HG03064 (cell line): Measurements from ENCODE around the gene PPP6R3.

Experiments
- ATAC-seq: cut with Tn5 transposase; IDR thresholded peaks from one replicate; pipeline ENCODE4 v1.9.1; 2021; ENCODE audit warnings: low read depth; ENCODE audit not compliant: unreplicated experiment

PPP6R3 gene

DNA sequence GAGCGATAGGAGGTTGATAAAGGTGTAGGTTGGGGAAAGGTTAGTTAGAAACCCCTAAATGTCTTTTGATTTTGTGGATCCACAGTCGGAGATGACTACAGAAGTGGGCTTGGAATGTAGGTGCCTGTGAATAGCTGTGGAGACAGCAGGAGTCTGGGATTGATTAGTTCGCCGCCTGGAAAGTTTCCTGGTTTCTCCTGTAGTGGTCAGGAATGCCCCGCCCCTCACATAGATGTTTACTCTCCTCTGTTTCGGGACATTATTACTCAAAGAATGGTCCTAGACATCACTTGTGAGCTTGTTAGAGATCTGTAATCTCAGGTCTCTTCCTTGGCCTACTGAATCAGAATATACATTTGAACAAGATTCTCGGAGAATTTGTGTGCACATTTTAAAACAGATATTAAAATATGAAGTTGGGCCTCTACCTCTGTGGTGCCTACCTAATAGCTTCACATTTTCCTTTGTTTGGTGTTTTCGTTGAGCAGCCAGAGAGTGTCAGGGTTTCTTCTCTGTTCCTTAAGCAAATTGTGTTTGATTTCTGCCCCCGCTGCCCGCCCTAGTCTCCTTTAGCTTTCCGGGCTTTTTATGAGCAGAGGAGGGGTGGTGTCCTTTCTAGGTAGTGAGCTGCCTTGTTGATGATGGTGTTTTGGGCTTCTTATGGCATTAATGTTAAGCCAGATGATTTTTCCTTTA lies 89.4 kb downstream of the PPP6R3 start:
- ATAC-seq: no peak

DNA sequence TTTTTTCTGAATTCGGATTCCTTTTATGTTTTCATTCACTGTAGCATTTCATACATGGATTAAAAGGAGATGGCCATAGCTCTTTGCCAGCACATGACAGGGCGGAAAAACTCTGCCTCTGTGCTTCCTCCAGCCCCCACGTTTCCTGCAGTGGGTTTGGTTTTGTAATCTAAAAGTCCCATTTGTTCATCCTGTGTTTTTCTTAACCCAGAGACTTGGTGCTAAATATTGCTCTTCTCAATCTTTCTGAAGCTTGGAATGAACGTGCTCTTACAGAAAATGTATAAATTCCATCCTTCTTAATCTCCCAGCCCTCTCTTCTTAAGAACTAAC lies 89.9 kb downstream of the PPP6R3 start:
- ATAC-seq: no peak

DNA sequence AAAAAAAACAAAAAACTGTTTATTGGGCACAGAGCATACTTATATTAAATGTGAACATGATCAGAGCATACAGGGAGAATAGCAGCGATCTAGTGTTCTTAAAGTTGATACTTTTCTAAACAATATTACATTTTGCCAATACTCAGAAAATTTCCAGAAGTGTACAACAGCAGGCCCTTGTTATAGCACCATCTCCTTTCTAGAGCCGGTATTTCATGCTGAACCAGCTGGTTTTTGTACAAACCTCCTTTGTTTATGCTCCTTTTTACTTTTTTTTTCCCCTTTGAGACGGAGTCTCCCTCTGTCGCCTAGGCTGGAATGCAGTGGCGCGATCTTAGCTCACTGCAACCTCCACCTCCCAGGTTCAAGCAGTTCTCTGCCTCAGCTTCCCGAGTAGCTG lies 90.7 kb downstream of the PPP6R3 start:
- no peak for ATAC-seq

DNA sequence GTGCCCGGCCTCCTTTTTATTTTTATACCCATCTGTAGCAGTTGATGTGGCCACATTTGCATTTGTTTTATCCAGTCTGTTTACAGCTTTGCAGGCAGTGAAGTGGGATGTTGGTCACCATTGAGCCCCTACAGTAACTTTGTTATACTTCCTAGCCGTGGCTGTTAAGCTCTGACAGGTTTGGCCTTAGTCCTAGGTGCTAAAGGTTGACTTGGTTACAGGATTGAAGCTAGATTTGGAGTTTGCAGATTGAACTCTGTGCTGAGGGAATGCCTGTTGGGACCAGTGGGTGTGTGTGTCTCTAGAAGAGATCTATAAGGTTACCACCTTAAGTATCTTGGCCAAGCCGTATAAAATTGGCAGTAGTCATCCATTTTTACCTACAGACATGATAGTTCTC lies 91.2 kb downstream of the PPP6R3 start:
- no peak for ATAC-seq

DNA sequence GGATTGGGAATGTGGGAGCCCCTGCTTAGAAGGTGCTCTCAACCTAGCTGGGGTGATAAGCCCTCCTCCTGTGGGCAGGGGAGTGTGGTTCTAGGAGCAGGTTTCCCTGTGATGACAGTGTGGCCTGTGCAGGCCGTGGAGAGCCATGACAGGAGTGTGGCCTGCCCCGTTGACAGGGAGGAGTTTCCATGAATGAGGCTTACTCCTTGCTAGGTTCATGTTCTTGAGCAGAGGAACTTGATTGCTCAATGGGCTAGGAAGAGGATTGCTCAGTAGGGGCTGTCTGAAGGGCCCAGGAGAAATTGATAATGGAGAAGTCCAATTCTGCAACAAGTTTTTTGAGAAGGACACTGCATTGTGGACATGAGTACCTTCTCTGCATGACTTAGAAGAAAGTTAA lies 92.0 kb downstream of the PPP6R3 start:
- no peak for ATAC-seq

DNA sequence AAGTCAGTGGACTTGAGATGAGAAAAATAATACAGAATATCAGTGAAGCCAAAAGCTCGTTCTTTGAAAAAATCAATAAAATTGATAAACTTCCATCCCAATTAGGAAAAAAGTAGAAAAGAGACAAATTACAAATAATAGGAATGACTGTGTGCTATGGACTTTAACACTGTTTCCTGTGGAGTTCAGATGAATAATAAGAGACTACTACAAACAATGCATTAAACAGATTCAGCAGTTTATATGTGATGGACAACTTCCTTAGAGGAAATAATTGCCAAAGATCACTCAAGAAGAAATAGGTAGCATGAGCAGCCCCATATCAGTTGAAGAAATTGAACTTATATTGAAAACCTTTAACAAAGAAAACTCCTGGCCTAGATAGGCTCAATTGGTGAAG lies 99.7 kb downstream of the PPP6R3 start:
- no peak for ATAC-seq

DNA sequence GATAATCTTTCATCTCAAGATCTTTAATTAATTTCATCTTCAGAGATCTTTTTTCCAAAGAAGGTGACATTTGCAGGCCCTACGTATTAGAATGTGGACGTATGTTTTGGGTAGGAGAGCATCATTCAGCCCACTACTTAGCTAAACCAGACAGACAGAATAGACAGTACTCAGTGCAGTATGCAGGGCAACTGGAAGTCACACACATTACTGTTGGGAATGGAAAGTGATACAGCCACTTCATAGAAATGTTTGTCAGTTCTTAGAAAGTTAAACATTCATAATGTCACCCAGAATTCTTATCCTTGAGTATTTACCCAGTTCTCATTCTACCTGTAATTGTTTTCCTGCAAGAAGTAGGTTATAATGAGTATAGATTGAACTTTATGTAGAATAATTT lies 102.9 kb downstream of the PPP6R3 start:
- no peak for ATAC-seq

DNA sequence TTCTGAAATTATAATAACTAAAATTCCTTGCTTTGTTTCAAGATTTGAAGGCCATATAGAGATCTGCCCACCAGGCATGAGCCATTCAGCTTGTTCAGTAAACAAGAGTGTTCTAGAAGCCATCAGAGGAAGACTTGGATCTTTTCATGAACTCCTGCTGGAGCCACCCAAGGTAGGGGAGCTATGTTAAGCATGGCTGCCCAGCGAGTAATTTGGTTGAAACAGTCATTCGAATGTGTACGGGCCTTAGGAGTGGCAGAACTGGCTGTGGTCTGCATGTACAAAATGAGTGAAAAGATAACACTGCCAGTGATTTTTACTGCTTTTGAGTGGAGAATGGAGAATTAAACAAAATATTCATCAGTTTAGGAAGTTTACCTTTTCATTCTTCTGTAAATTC lies 103.7 kb downstream of the PPP6R3 start:
- no peak for ATAC-seq

DNA sequence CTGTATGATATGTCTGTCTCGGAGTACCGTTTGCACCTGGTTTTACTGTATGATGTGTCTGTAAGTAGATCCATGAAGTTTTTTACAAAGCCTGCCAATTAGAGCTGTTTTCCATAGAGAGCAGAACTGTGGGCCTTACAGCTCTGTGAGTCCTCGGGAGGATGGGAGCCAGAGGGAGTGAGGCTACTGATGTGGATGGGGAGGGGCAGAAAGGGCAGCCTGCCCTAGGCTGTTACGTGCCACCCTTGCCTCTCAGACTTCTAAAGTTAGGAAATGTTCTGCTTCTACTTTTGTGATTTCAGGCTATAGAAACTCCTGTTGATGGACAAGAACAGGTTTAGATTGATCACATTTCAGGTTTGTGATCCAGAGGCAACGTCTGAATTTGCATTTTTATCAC lies 105.2 kb downstream of the PPP6R3 start:
- no peak for ATAC-seq

DNA sequence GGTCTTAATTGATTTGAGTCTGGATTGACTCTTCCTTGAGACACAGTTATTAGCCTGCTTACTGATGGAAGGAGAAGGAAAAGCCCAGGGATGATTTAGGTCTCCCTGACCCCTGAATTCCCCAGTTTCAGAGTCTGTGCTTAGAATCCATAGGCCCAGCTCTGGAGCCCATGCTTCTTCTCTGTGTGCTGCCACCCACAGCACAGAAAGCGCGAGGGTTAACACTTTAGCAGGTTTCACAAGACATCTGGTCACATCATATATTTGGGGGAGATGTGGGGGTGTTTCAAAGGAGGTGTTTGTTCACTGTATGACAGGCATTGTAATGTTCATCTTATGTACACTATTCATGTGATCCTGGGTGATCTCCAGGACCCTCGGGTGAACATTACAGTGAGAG lies 107.0 kb downstream of the PPP6R3 start:
- ATAC-seq: no peak

DNA sequence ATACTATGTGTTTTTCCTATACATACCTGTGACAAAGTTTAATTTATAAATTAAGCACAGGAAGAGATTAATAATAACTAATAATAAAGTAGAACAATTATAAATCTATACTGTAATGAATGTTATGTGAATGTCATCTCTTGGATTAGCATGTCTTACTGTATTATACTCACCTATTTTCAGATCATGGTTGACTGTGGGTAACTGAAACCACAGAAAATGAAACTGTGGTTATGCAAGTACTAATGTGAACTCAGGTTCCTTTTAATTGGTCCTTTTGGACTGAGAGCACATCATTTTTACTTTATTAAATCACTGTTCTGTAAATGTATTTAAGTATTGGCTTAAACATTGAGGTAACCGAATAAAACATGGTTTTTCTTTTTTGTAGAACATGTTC lies 108.8 kb downstream of the PPP6R3 start:
- no peak for ATAC-seq

DNA sequence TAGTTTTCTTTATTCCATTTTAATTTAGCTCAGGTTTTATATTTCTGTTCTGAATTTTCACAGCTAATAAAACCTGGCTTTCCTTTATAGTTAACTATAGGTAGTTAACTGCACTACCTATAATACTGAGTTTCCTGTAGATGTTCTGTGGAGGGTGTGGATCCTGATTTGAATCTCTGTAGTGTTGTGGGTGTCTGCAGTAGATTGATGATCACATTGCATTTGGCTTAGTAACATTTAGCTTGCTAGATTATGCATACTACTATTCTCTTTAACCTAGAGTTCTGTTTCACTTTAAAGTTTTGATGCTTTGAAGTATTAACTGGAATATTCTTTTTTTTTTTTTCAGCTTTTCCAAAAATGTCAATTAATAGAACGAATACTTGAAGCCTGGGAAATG lies 110.1 kb downstream of the PPP6R3 start:
- ATAC-seq: no peak

DNA sequence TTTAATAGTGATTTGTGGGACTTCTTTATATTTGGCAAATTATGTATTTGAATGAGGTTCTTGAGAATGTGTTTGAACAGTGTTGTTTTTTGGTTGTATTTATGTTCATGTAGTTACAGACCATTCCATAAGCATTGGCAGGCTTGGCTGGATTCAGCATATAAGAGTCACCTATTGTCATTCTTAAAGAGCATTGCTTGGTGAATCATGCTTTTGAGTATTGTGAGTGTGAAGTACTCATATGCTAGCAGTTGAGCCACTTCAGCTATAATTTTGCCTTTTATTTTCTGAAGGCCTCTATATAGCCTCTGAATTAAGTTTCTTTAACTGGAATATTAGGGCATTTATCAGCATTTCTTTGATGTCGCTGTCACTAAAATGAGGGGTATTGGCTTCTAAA lies 113.8 kb downstream of the PPP6R3 start:
- no peak for ATAC-seq

DNA sequence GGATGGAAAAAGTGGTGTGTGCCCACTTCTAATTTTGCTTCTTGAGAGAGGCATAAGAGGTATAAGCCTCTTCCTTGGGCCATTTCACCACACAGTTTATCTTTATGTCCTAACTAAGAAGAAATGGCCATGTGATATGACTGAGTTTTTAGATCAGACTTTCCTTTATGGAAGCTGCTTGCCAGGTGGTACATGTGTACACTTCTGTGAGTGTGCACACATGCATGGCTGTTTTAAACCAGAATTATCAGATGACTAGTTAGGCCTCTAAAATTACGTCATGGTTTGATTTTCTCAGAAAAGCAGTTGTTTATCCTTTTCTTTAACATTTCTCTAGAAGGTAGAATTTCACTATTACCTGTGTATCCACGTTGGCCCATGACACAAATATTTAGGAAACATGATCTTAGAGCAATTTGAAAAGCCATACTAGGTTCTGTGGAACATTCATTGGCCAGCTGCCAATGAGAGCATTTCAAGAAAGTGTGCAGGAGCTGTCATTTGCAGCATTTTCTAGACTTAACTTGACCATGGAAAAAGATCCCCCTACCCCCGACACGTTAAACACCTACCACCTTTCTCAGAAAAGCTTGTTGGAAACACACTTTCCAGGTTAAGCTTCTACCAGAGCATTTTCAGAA lies 114.6 kb downstream of the PPP6R3 start:
- no peak for ATAC-seq

DNA sequence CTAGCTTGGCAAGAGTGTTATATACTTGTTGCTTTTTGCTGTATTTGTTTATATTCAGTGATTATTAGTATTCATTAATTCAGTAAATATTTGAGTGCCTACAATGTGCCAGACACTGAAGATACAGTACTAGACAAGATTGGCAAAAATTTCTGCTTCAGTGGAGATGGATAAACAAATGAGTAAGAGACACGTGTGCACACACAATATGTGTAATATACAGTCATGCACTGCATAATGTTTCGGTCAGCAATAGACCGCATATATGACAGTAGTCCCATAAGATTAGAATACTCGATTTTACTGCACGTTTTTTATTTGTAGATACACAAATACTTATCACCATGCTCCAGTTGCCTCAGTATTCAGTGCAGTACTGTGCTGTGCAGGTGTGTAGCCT lies 118.9 kb downstream of the PPP6R3 start:
- ATAC-seq: no peak

DNA sequence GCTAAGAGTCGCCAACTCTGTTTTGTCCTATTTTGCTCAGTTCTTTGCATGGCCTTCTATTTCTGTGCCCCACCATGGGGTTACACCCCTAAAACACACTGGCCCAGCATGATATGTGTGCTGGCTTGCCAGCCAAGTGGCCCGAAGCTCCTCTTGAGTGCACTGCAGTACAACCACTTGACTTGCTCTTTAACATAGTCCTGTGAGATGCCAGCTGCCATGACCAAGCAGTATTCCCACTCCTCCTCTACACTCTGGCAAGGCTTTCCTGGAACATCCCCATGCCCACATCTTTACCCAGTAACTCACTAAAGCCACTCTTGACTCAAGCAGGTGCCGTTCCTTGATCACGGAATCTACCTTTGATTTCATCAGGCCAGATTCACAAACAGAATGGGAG lies 120.9 kb downstream of the PPP6R3 start:
- ATAC-seq: no peak

DNA sequence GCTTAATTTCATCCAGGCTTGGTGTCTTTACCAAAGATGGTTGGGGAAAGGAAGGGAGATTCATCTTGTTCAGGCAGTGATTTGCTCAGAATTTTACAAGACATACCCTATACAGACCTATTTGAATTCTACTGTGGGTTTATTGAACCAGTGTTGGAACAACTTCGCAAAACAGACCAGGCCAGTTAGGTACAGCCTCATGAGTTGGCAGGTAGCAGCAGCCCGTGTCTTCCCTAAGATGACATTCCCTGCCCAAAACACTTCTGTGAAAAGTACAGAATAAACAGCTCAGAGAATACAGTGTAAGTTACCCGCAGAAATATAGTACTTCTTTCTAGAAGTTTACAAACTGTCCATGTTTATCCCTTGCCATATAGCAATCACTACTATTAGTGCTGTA lies 121.3 kb downstream of the PPP6R3 start:
- no peak for ATAC-seq

DNA sequence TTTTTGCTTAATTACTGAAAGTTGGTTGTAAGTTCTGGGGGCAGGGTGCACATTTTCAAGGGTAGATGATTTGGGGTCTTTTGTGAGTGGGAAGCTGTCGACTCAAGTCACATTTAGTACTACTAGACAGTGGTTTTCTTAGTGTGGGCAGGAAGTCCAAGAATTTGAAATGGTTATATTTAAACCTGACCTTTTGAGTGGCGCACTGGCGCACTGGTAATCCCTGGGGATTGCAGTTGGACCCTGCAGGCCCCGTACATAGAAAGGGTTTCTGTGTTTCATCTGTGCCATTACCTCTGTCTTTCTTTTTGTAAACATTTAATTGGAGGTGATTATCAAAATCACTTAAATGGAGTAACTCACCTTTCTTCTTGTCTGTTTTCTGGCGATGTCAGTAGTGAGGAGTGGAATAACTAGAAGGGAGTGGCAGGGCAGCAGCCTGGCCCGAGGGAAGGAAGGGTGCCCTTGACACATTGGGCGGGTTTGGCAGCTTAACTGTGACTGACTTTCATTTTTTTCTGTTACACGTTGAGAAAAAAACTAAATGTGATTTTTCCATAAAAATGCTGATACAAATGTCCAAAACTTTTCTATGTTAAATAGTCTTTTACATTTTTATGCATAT lies 122.0 kb downstream of the PPP6R3 start:
- no peak for ATAC-seq

DNA sequence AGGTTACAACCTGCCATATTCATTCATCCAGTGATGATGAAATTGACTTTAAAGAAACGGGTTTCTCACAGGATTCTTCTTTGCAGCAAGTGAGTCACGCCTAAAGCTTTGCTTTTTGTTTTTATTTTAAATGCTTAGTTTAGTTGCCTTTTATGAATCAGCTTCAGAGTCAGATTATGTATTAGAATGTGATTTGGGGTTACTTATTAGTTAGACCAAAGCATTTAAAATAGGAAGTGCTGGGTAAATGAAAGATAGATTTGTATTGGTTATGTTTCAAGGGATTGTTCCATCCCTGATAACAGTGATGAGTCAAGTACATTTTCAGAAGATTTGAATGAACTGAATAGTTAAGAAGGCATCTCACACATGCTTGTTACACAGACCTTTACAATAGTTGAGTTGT lies 122.5 kb downstream of the PPP6R3 start:
- ATAC-seq: no peak

DNA sequence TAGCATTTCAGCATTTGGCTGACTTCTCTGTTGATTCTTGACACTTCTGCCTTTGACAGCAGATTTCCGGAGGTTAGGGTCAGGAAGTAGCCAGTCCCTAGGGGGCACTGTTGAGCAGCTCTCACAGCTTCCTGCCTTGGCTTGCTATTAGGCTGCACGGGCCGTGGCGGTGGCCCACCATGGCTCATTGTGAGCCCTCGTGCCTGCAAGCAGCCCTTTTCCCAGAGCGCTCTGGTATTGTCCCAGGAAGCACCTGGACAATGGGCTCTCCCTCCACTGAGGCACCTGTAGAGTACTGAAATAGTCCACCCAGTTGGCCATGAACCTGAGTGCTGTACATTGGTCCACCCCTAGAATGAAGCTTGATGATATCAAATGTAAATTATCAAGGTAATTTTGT lies 123.5 kb downstream of the PPP6R3 start:
- no peak for ATAC-seq

DNA sequence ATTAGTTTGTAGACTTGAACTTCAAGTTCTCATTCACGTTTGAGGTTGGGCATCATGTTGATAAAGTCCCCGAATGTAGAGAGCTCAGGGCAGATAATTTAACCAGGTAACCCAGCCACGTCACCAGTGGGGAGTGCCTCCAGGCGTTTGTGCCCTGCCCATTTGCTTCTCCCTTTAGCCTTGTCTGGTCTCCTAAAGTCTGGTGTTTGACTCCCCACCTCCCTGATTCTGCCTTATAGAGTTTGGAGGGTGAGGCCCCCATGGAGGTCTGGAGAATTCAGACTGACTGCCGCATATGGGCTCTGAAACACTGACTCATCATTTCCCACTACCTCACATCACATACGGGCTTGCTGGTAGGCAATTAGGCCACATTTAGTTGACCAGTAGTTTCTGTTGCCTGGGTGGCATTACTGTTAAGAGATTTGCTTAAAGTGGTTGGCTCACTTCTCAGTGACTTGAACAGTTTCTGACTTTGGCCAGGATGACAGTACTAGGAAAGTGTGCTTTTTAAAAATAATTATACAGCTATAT lies 124.5 kb downstream of the PPP6R3 start:
- ATAC-seq: no peak

DNA sequence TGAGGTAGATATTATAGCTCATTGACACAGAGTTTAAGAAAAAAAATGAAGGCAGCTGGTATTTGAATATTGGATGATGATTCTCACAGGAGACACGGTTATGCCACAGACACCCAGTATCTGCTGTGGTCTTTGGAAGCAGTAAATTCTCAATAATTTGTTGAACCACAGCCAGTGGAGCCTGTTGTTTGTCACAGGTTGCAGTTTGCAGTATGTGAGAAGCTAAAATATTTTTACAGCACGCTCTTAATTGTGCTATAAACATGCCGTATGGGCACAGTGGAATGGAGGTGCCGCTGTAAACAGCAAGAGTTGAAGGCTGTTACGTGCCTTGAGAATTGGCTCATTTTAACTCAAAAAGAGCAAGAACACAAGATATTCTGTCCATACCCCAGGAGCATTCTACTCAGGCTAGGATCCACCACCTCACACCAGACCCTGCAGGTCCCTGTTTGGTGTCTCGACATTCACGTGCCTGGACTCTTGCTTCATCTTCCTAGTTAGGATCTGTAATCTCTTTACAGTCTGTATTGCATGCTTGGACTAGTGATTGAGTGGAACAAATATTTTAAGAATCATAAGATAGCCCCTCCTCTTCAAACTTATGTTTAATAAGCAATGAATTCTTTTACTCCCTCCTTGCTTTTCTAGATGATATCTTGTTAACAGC lies 129.1 kb downstream of the PPP6R3 start:
- no peak for ATAC-seq
